Hepatocyte (in vitro differentiated cells): ENCODE measurements around the gene SH3BP2. TPM values are rescaled to one million over a fixed set of nuclear protein-coding genes. Genes with fewer than 3 reads are reported as not detected.

ENCODE experiments used
- DNase-seq: peaks from one replicate; pipeline ENCODE4 v3.0.0-alpha.2; 2016; ENCODE audit warnings: low spot score
- H2AFZ ChIP-seq: fragments of 200-600 bp; sonication (generic); 2 replicates; pipeline ENCODE4 v1.6.0; 2016; ENCODE audit warnings: antibody characterized with exemption, mild to moderate bottlenecking
- H3K27ac ChIP-seq: fragments of 200-600 bp; sonication (generic); 2 replicates; pipeline ENCODE4 v1.5.1; 2016; ENCODE audit warnings: mild to moderate bottlenecking
- H3K27me3 ChIP-seq: fragments of 200-600 bp; sonication (generic); 2 replicates; pipeline ENCODE4 v1.6.1; 2016
- H3K36me3 ChIP-seq: fragments of 200-600 bp; sonication (generic); replicated peaks from 2 replicates; pipeline ENCODE4 v1.5.1; 2016; ENCODE audit warnings: low read depth; ENCODE audit not compliant: insufficient read depth
- H3K4me1 ChIP-seq: fragments of 200-600 bp; sonication (generic); 2 replicates; pipeline ENCODE4 v1.5.1; 2016; ENCODE audit warnings: mild to moderate bottlenecking, moderate library complexity; ENCODE audit not compliant: insufficient read depth
- H3K4me2 ChIP-seq: fragments of 200-600 bp; sonication (generic); 2 replicates; pipeline ENCODE4 v1.6.0; 2016
- H3K4me3 ChIP-seq: fragments of 200-600 bp; sonication (generic); 2 replicates; pipeline ENCODE4 v1.5.1; 2016; ENCODE audit warnings: mild to moderate bottlenecking
- H3K79me2 ChIP-seq: fragments of 200-600 bp; sonication (generic); 2 replicates; pipeline ENCODE4 v1.6.0; 2017; ENCODE audit warnings: mild to moderate bottlenecking
- H3K9me2 ChIP-seq: fragments of 200-600 bp; sonication (generic); replicated peaks from 2 replicates; pipeline ENCODE4 v1.6.0; 2017; ENCODE audit warnings: mild to moderate bottlenecking; ENCODE audit not compliant: insufficient read depth
- H3K9me3 ChIP-seq: fragments of 200-600 bp; sonication (generic); 2 replicates; pipeline ENCODE4 v1.5.1; 2016; ENCODE audit warnings: low read depth, mild to moderate bottlenecking
- H4K20me1 ChIP-seq: fragments of 200-600 bp; sonication (generic); 2 replicates; pipeline ENCODE4 v1.6.0; 2016; ENCODE audit warnings: mild to moderate bottlenecking; ENCODE audit not compliant: insufficient read depth, poor library complexity, severe bottlenecking
- EZH2 ChIP-seq: fragments of 200-600 bp; sonication (generic); IDR thresholded peaks from 2 replicates; pipeline ENCODE4 v1.6.1; 2016; ENCODE audit warnings: antibody characterized with exemption, mild to moderate bottlenecking, borderline replicate concordance
- EZH2phosphoT487 ChIP-seq: fragments of 200-600 bp; sonication (generic); IDR thresholded peaks from one replicate; pipeline ENCODE4 v1.6.1; 2018; ENCODE audit warnings: antibody characterized with exemption, mild to moderate bottlenecking, low read depth, moderate library complexity; ENCODE audit not compliant: unreplicated experiment, severe bottlenecking
- WGBS: methylation state at CpG from one replicate; pipeline ENCODE4 v1.1.6; 2016; ENCODE audit warnings: low lambda C conversion rate; ENCODE audit errors: missing lambda C conversion rate; 5-methylcytosine and 5-hydroxymethylcytosine counted together
- polyA plus RNA-seq: library from polyadenylated mRNA; unstranded; fragments of >200 nt; fragmentation: Nextera tagmentation; extraction: Ambion mirVana; gene quantifications from 2 replicates; pipeline ENCODE4 v1.2.1, GENCODE V29; 2016
- total RNA-seq: library from RNA; depleted of rRNA; stranded (reverse); fragments of >200 nt; gene quantifications from 2 replicates; pipeline ENCODE4 v1.2.3, GENCODE V29; 2014
- TF ChIP-seq, protein P1 (sequence below): fragments of 200-600 bp; sonication (generic); IDR thresholded peaks from 2 replicates; pipeline ENCODE4 v1.5.1; 2016; ENCODE audit warnings: antibody characterized with exemption, mild to moderate bottlenecking; ENCODE audit not compliant: poor library complexity

SH3BP2 gene
- total and polyA plus RNA-seq, 2 experiments from 2014 or later: 24.3 to 25.7 TPM

DNA sequence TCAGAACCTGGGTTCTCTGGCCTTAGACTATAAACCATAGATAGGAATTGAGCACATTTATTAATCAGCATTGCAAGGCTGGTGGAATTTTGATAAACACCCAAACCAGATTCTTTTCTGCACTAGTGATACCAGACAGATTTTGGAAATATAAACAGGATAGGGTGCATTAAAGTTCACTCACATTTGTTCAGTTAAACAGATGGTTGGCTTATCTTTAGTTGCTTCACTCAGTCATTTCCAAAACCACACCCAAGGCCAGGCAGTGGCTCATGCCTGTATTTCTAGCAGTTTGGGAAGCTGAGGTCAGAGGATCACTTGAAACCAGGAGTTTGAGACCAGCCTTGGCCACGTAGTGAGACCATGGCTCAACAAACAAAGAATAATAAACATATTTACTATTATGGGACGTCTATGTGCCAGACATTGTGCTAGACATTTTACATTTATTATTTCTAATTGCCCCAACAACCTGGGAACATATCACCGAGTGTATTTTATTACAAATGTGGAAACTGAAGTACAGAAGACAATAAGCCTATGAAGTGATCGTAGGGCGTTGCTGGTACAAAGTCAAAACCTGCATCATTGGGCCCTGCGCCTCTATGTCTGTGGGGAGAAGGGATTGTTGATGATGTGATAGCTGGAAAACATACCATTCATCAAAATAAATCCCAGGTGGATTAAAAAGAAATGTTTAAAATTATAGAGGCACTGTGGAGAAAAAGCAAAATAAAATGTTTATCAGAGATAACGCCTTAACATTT, 65.7 kb downstream of the SH3BP2 start:
- TF ChIP-seq, protein P1, sequence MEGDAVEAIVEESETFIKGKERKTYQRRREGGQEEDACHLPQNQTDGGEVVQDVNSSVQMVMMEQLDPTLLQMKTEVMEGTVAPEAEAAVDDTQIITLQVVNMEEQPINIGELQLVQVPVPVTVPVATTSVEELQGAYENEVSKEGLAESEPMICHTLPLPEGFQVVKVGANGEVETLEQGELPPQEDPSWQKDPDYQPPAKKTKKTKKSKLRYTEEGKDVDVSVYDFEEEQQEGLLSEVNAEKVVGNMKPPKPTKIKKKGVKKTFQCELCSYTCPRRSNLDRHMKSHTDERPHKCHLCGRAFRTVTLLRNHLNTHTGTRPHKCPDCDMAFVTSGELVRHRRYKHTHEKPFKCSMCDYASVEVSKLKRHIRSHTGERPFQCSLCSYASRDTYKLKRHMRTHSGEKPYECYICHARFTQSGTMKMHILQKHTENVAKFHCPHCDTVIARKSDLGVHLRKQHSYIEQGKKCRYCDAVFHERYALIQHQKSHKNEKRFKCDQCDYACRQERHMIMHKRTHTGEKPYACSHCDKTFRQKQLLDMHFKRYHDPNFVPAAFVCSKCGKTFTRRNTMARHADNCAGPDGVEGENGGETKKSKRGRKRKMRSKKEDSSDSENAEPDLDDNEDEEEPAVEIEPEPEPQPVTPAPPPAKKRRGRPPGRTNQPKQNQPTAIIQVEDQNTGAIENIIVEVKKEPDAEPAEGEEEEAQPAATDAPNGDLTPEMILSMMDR: no peak
- TF ChIP-seq EZH2 (no peak), EZH2phosphoT487 (no peak)
- Histone ChIP-seq H3K79me2 (peaks cover 97% of the 10 kb centered on the region), H3K4me1 (peaks cover 40% of the 10 kb centered on the region), H3K27me3 (no peaks in the 10 kb centered on the region), H3K27ac (peak overlapping the region; percentile 66), H3K36me3 (no peaks in the 10 kb centered on the region), H2AFZ (no peak overlapping the region), H3K9me3 (no peaks in the 10 kb centered on the region), H4K20me1 (peaks cover 76% of the 10 kb centered on the region), H3K4me2 (peak overlapping the region; percentile 13), H3K4me3 (no peak overlapping the region), H3K9me2 (no peaks in the 10 kb centered on the region)
- DNase-seq: no peak
- WGBS: 77% methylated on average over 7 of the region's 7 CpGs

DNA sequence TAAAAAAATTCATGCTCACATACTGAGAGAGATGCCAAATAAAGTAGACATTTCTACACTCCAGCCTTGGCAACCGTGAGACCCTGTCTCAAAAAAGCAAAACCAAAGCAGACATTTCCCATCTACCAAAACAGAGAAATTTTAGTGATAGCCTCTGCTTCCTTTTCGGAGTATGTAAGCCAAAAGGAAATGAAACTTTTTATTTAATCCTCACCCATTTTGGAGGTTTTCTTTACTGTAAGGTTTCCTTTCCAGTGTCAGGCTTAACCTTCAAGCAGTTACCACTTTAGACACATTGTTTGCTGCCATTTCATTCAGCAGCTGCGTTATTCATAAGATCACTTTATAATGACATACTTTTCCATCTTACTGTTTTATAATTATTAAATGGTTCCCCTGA, 66.6 kb downstream of the SH3BP2 start:
- Histone ChIP-seq H3K79me2 (peaks cover 97% of the 10 kb centered on the region), H3K9me2 (no peaks in the 10 kb centered on the region), H2AFZ (no peak overlapping the region), H3K4me1 (peaks cover 42% of the 10 kb centered on the region), H3K4me2 (no peak overlapping the region), H3K36me3 (no peaks in the 10 kb centered on the region), H3K27ac (peak overlapping the region; percentile 59), H3K9me3 (no peaks in the 10 kb centered on the region), H4K20me1 (peaks cover 77% of the 10 kb centered on the region), H3K4me3 (no peak overlapping the region), H3K27me3 (no peaks in the 10 kb centered on the region)
- no peak for DNase-seq
- TF ChIP-seq EZH2: no peak
- TF ChIP-seq, protein P1: no peak
- no peak for TF ChIP-seq EZH2phosphoT487
- WGBS: 79% methylated on average over 3 of the region's 3 CpGs

DNA sequence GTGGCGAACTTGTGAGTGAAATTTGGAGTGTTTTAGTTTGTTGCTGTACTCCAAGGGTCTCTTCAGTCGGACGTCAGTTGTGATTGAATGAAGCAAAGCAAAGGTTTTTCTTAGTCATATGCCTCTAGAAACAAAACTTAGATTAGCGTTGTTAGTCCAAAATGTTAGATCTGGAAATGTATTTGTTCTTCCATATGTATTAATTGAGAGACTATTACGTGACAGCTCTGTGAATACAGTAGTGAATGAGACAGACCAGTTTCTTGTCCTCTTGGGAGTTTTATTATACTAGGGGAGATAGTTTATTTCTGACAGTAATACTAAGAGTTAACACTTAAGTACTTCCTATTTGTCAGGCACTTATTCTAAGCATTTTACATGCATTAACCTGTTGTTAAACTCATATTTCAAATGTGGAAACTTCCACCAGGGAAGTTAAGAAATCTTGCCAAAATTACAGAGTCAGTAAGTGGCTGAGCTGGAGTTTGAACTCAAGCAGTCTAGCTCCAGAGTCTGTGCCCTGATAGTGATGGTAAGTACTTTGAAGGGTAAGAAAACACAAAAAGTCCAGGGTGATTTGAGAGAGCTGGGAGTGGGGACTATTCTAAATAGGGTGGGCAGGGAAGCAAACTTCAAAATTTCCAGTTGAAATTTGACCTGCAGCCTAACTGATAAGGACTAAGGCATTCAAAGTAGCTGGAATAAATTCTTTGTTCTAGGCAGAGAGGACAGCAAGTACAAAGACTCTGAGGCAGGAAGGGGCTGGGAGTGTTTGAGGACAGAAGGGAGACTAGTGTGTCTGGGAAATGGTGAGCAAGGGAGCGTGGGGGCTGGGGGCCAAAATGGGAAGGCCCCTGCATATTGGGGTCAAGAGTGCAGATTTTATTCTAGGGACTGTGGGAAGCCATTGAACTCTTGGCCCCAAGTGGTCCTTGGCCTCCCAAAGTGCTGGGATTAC, 67.8 kb downstream of the SH3BP2 start:
- H3K4me1 ChIP-seq: peaks cover 54% of the 10 kb centered on the region
- peaks cover 88% of the 10 kb centered on the region for H4K20me1 ChIP-seq
- 66% methylated on average over 6 of the region's 6 CpGs for WGBS
- H3K27me3 ChIP-seq: no peaks in the 10 kb centered on the region
- H3K27ac ChIP-seq: peak overlapping the region; percentile 59
- no peaks in the 10 kb centered on the region for H3K9me2 ChIP-seq
- H2AFZ ChIP-seq: no peak overlapping the region
- TF ChIP-seq, protein P1: no peak
- TF ChIP-seq EZH2: no peak
- no peak for TF ChIP-seq EZH2phosphoT487
- no peak for DNase-seq
- no peaks in the 10 kb centered on the region for H3K36me3 ChIP-seq
- peaks cover 97% of the 10 kb centered on the region for H3K79me2 ChIP-seq
- peak overlapping the region; percentile 59 for H3K4me2 ChIP-seq
- H3K4me3 ChIP-seq: no peak overlapping the region
- H3K9me3 ChIP-seq: no peaks in the 10 kb centered on the region
